Breast epithelium (tissue), 3 donors: ENCODE measurements around the gene LGALS9.
A peak's percentile ranks its signal among the peaks of the same experiment; 100 is the strongest.

ENCODE experiments used
- CTCF ChIP-seq, 3 donors: fragments of 450-650 bp; IDR thresholded peaks; one replicate each; pipeline ENCODE4 v1.5.1; 2016 to 2017; ENCODE audit warnings: antibody characterized with exemption in 3 of 3, mild to moderate bottlenecking in 3 of 3, moderate library complexity in 3 of 3
- POLR2A ChIP-seq: fragments of 450-650 bp; IDR thresholded peaks from one replicate; pipeline ENCODE4 v1.6.1; 2016; ENCODE audit warnings: antibody characterized with exemption, mild to moderate bottlenecking, moderate library complexity
- POLR2AphosphoS5 ChIP-seq, 3 donors: sonication (generic); formaldehyde crosslinking; IDR thresholded peaks; one replicate each; pipeline ENCODE4 v1.6.1; 2017; ENCODE audit warnings: antibody characterized with exemption in 3 of 3

- peak; percentile 73 to 90 (median 88) for TF ChIP-seq CTCF (IDR thresholded peaks at IDR 0.05)
- no peak for TF ChIP-seq POLR2A
- TF ChIP-seq POLR2AphosphoS5 (IDR thresholded peaks at IDR 0.05): peak in 1 of 3 donors; percentile 37
Measured at GRCh38 chr17:27601069-27601974, 29.7 kb upstream of the LGALS9 start.
